DMS53 (cell line): ENCODE measurements around the gene MMP27.
A peak's percentile ranks its signal among the peaks of the same experiment; 100 is the strongest.
"Not testable (repeated sequence)": the region's sequence is repeated elsewhere in the genome, so short reads cannot be mapped to it uniquely, and the experiment has no call there.

Experiments
- DNase-seq: peaks from one replicate; lab custom pipeline; 2025; lab: John Stamatoyannopoulos, UW

MMP27 gene, protein sequence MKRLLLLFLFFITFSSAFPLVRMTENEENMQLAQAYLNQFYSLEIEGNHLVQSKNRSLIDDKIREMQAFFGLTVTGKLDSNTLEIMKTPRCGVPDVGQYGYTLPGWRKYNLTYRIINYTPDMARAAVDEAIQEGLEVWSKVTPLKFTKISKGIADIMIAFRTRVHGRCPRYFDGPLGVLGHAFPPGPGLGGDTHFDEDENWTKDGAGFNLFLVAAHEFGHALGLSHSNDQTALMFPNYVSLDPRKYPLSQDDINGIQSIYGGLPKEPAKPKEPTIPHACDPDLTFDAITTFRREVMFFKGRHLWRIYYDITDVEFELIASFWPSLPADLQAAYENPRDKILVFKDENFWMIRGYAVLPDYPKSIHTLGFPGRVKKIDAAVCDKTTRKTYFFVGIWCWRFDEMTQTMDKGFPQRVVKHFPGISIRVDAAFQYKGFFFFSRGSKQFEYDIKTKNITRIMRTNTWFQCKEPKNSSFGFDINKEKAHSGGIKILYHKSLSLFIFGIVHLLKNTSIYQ

DNA sequence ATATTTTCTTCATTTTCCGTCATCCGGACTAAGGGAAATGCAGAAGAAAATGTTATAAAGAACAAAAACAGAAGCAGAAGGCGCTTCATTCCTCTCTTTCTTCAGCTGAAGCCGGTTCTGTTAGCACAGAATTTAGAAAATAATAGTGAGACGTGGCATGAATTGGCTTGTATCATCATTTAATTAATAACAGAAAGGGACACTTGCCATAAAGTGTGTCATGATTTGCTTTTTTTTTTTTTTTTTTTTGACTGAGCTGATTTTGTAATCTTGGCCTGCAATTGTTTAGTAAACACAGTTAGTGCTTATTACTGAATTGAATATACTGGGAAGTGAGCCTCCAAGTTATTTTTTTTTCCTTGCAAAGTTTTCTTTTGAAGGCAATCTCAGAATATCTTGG is at the start of gene MMP27:
Gene MMP27, minus strand, starts transcription at position 144 of the 400 bp plus-strand sequence. Its CDS starts 55 bp downstream, at position 89.
- DNase-seq = no peak

DNA sequence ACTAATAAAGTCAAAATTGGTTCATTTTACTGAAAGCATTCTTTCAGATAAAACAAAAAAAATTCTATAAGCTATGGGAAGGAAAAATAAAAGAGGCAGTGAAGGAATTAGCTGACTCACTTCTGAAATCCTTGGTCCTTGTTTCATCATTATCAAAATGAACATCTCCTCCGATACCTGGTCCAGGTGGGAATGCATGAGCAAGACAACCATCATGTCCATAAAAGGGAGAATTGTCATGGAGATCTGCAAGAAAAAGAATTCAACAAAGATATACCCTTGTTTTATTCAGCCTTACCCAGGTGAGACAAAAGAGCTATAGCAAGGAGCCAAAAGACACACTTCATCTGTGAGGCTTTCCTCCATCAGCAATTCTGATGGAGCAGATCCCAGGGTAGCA is 47.7 kb upstream of the MMP27 start:
- DNase-seq = no peak

DNA sequence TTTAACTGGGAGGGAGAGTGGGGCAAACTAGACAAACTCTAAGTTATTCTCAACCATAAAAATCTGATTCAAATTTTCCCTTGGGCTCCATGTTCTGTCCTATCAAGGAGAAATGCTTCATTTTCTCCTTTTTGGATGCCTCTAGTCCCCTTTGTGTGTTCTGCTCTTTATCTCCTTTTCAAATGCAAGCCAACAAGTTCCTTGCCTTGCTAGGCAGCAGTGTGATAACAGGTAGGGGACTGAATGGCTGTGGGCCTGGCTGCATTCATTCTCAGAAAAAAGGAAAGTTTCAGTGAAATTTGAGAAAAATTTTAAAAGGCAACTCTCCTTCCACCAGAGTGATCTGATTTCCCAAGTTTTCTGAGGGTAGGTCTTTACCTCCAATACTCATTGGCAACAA is 46.1 kb upstream of the MMP27 start:
- DNase-seq = no peak

DNA sequence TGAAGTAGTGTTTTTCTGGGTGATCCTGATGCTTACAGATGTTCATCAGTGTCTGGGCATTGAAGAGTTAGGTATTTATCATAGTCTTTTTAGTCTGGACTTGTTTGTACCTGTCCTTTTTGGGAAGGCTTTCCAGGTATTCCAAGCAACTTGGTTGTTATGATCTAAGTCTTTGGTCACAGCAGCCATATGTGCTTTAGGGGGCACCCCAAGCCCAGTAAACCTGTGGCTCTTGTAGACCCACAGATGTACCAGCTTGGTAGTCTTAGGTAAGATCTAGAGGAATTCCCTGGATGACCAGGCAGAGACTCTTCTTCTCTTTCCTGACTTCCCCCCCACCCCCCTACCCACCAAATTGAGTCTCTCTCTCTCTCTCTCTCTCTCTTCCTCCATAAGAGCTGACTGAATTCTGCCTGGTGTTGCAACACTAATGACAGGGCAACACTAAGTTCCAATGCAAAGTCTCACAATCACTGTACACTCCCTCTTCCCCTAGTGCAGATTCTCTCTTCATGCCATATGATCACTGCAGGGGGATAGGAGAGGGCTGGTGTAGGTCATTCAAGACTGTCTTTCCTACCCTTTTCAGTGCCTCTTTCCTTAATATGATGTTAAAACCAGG is 43.6 kb upstream of the MMP27 start:
- DNase-seq = no peak

DNA sequence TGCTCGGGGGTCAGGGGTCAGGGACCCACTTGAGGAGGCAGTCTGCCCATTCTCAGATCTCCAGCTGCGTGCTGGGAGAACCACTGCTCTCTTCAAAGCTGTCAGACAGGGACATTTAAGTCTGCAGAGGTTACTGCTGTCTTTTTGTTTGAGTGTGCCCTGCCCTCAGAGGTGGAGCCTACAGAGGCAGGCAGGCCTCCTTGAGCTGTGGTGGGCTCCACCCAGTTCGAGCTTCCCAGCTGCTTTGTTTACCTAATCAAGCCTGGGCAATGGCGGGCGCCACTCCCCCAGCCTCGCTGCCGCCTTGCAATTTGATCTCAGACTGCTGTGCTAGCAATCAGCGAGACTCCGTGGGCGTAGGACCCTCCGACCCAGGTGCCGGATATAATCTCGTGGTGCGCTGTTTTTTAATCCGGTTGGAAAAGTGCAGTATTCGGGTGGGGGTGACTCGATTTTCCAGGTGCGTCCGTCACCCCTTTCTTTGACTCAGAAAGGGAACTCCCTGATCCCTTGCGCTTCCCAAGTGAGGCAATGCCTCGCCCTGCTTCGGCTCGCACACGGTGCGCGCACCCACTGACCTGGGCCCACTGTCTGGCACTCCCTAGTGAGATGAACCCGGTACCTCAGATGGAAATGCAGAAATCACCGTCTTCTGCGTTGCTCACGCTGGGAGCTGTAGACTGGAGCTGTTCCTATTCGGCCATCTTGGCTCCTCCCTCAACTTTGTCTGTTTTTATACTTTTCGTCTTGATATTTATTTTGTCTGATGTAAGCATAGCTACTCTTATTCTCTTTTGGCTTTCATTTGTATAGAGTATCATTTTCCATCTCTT is 41.4 kb upstream of the MMP27 start:
- DNase-seq = peak; percentile 58

DNA sequence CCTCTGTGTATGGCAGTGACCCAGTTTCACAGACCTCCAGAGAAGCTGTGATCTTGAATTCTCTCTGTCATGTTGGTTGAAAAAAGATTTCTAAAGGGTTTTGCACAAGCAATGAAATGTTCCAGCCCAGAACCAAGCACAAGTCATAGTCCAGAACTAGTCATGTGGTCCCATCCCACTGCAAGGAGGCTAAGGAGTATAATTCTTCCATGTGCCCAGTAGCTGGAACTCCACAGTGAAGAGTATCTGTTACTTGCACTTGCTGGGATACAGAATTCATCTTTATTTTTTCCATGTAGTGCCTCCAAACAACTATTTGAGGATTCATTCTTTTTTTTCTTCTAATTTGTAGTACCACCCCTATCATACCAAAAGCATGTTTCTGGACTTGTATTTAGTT is 29.1 kb upstream of the MMP27 start:
- DNase-seq = no peak

DNA sequence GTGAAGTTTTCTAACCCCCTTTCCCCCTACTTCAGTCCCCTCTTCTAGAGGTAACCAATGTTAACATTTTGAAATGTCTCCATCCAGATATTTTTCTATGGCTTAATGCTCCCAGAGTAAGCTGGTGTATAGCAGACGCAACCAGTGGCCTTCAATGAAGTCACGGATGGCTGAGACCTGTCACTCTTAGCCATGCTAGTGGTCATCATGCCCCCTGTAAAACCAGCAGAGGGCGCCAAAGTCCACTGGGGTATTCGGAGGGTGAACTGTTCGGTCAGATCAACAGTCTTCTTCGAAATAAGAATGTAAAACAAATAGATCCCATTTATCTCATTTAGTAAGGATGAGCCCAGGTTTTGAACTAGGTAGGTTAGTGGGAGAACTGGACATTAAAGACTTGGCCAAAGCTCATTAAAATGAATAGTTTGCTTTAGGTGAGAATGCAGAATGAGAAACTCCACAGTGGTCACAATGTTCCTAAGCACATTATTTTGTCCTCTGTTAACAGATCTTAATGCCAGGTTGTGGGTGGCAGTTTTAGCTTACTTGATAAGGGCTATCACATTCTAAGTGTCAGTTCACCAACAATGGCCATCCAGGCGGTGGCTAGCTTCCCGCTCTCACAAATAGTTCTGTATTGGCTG is 27.8 kb upstream of the MMP27 start:
- DNase-seq = peak; percentile 95

DNA sequence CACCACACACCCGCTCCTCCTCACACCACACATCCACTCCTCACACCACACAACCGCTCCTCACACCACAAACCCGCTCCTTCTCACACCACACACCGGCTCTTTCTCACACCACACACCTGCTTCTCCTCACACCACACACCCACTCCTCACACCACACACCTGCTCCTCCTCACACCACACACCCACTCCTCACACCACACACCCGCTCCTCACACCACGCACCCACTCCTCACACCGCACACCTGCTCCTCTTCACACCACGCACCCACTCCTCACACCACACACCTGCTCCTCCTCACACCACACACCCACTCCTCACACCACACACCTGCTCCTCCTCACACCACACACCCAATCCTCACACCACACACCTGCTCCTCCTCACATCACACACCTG is 25.4 kb upstream of the MMP27 start:
- DNase-seq = not testable (repeated sequence)

DNA sequence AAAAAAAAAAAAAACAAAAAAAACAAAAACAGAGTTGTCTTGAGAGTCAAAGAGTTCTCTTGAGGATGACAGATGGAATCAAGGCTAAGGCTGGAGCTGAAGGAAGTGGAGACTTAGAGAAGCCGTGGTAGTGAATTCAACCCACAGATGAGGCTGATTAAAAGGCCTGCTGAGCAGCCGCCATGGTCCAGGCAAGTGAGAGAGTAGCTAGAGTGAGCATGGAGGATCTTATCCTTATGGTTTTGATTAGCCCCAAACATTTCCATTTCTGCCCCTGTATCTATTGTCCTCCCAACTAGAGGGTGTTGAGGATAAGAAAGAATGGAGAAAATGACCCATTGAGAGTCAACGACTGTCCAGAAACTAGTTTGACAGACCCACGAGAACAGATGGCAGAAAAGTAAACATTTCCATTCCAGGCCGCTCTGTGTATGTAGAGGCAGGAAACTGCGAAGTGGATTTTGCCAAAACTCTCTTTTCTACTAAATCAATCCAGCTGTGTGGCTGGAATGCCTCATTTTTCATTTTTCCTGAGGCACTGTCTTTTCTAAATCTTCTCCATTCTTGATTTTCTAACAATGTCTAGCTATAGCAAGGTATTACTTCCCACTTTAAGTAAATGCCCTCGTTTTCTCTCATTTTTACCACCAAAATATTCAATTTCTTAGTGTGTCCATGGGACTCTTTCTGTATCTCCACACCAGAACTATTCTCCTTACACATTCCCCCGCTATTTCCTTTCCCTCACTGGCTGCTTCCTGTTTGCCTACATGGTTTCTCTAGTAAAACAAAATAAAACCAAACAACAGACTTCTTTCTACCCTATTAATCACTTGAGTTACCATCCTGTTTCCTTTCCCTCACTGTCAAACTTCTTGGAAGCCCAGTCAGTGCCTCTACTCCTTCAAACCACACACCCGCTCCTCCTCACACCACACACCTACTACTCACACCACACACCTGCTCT is 24.6 kb upstream of the MMP27 start:
- DNase-seq = peak; percentile 75

DNA sequence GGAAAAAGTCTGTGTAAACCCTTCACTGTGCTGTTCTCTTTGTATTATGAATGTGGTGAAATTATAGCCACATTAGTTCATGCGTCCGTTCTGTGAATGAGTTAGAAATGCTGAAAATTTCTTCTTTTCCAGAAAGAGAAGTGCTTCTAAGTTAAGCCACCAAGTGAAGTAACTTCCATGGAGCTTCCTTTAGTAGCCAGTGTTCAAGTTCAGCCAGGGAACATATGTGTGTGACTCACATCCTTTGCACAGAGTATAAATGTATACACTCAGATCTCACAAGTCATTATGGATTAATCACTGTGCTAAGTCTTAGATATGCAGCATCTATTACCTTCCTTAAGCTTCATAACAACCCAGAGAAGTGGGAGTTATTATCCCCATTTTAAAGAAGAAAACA is 22.3 kb upstream of the MMP27 start:
- no peak for DNase-seq

DNA sequence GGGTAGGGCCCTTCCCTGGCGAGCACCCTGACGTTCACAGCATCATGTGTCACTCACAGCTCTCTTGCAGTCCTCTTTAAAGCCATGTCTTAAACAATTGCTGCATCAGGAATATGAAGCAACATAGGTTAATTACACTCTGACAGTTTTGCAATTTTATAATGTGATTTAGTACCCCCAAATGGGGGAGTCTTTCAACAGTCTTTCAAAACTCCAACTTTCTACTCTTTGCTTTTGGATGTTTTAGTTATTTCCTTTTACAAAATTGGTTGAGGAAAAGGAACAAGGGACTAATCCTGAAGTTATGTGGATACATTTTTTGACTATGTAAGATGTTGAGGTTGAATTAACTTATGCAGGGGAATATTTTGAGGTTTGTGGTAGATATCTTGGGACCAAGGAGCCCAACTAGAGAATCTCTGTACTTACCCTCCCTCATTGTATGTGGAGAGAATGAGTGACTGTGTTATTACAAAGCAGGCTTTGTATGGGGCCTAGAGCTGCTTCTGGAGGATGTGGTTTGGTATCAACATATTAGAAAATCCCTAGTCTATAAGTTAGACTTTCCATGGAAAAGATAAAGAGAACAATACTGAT is 19.4 kb upstream of the MMP27 start, which contains the start of gene MMP8:
Gene MMP8, minus strand, starts transcription at position 51 of the 597 bp plus-strand sequence. CDS start 99 bp downstream, outside the sequence.
- no peak for DNase-seq

DNA sequence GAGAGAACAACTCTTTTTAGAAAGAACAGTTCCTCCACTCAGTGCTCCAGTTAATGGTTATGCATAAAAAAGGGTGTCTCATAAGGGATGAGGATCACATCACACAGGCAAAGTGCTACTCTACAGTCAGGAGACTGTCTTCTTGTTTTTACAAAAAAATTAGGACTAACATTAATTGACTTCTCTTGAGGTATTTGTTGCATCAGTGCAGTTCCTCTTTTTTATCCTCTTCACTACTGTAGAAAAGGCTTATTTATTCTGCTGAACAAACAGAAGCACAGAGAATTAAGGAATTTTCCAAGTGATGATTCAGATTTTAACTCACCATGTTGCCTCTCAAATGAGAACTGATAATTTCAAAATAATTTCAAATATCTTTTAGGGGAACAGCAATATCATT is 17.3 kb upstream of the MMP27 start:
- DNase-seq = no peak

DNA sequence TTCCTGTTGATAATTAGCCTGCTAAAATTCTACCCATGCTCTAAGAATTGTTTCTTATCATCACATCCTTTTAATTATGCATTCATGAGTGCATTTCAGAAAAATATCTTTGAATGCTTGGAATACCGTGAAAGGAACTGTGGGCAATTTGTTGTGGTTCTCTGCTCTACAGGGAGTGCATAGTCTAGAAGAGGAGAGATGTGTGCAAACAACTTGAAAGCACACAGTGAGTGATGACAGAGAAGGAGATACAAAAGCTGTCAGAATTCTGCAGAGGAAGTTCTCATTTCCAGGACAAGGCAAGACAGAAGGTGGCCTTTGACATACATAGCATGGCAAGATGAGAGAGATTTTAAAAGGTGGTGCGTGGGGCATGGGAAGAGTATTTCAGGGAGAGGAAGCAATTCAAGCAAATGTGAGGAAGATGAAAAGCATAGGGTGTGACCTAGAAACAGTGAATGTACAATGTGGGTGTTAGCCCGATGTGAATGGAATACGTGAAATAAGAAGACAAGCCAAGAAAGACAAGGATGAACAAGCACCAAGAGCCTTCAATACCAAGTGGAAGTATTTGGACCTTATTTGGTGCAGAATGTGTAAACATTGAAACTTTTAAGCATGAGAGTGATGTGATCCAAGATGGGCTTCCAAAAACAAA is 14.2 kb upstream of the MMP27 start:
- DNase-seq = no peak

DNA sequence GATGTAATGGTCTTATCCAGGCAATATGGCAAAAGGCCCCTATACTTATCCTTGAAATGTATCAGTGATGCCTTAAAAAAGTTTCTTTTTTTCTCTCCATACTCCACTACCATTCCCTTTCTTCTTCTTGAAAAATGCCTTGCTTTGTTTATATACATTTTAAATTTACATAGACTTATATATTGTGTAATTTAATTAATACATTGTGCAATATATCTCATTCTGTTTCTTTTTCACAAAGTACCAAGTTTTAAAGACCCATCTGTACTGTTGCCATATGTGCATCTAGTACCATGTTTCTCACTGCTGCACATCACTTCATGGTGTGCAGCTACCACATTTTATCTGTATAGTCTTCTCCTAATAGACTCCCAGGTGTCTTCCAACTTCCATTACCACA is 11.7 kb upstream of the MMP27 start:
- DNase-seq = no peak

DNA sequence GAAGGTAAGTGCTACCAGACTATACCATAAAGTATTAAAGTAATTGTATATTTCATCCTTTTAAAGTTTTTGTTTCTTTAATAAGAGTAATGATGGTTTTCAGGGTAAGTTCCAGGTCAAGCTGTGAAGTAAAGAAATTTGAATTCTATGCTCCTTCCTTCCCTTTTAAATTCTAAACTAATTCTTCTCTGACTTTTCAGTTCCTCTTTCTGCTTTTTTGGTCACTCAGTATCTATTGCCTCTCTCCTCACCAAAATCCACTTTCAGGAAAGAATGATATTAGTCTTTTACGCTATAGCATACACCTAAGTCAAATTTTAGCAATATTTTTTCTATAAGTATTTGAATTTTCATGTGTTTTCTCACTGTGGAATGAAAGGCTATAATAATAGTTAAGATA is 11.0 kb upstream of the MMP27 start:
- DNase-seq = no peak

DNA sequence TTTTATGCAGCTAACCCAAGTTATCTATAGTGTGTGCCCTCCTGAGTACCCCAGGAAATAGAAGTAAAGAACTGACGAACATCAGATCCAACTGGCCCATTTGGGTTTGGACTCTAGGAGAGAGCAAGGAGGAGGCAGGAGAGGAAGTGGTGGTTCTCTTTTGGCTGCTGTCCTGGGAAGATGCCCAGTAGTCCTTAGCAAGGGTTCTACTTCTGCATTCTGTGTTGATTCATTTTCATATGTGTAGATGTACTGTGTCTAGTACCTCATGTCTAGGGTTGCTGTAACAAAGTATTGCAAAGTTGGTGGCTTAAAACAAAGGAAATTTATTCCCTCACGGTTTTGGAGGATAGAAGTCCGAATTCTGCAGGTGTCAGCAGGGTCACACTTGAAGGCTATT is 6.6 kb upstream of the MMP27 start:
- DNase-seq = no peak

DNA sequence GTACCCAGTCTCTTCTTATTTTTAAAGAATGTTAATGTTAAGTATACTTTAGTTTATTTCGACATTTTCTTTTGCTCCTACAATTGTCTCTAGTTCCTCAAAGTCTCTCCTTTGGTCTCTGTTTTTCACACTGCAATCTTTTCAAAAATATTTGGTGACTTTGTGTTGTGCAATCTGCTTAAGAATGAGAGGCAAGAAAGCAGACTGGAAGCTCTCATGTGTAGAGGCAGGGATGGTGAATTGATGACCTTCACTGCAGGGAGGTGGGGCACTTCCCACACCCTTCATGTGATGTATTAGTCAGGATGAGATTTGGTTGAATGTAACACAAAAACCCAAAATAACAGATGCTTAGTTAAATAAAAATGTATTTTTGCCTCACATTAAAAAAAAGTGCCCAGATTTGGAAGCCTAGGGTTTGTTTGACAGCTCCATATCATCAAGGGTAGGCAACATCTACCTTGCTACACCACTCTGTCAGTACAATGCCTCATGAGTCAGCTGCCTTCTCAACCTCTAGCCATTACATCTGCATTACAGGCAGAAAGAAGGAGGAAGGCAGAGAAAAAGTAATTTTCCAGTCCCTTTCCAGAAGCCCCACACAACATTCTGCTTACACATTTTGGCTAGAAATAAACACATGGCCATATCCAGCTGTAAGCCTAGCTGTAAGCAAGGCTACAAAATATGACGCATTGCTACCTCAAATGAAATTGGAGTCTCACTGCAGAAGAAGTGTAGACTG is 3.8 kb upstream of the MMP27 start:
- DNase-seq = no peak

DNA sequence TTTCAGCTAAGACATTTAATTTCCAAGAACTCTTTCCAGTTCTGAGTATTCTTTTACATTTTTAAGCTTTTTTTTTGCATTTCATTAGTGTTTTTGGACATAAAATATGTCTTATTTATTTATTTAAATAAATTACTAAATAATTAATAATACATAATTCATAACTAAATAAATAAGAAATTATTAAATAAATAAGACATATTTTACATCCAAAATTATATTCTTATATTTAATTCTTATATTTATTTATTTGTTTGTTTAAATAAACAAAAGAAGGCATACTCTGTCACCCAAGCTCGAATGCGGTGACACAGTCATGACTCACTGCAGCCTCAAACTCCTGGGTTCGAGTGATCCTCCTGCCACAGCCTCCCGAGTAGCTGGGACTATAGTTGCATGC is 3.1 kb upstream of the MMP27 start:
- no peak for DNase-seq

DNA sequence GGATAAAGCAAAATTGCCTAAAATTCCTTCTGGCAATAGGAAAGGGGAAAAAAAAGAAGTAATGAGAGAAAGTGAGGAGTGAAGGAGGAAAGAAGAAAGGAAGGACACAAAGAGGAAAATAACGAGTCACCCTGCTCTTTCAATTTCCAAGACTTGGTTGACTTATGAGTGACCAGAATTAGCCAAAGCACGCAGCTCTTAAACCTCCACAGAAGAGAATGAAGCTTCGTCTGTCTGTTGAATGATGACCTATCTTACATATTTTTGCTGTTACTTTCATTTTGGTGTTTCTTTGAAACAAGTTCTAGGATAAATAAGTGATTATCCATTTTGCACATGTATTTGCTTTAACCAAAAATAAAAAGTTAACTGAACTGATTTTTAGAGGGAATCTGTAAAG is 728 bp downstream of the MMP27 start:
- no peak for DNase-seq
